ENCODE results near the gene IRAK2.

The IRAK2 gene

GRCh38 chr3:10198761-10199649 lies 34.3 kb downstream of the IRAK2 start:
- H3K9ac ChIP-seq (ENCODE audit: low read length): peak overlapping the region; percentile 61
- peak overlapping the region; percentile 81 for H2AK5ac ChIP-seq (ENCODE audit: low read length, severe bottlenecking)
- H3K4ac ChIP-seq (ENCODE audit: low read depth in 1 of 2, low read length in 2 of 2): peak overlapping the region in 1 of 2 experiments; percentile 6
- H3K27ac ChIP-seq (ENCODE audit: low read length, poor library complexity, severe bottlenecking): peak overlapping the region; percentile 3
- H4K8ac ChIP-seq (ENCODE audit: low read length): no peak overlapping the region
- no peak overlapping the region for H3K4me3 ChIP-seq (ENCODE audit: insufficient read depth in 1 of 2, low read depth in 1 of 2, low read length in 2 of 2)
- no peak overlapping the region for H2BK5ac ChIP-seq (ENCODE audit: low read depth, low read length, poor library complexity, severe bottlenecking)
- no peaks in the 10 kb centered on the region for H3K27me3 ChIP-seq (ENCODE audit: control insufficient read depth in 1 of 2, insufficient read depth in 1 of 2, low read length in 2 of 2)
- H4K91ac ChIP-seq (ENCODE audit: low read length): no peak overlapping the region
- peak overlapping the region; percentile 18 for H2AFZ ChIP-seq (ENCODE audit: low read depth, low read length)
- 82% methylated on average over 10 of the region's 12 CpGs for WGBS
- H3K4me2 ChIP-seq (ENCODE audit: low read length, poor library complexity, severe bottlenecking): no peak overlapping the region
- H3K79me1 ChIP-seq (replicated peaks; ENCODE audit: low read length, poor library complexity, severe bottlenecking): peaks cover 12% of the 10 kb centered on the region
- DNase-seq: peak; percentile 61
- peak overlapping the region in 1 of 2 experiments; percentile 34 for H3K18ac ChIP-seq (ENCODE audit: low read depth in 1 of 2, low read length in 2 of 2)
- peaks cover 7 to 31% of the 10 kb centered on the region in 2 experiments for H3K36me3 ChIP-seq (ENCODE audit: control insufficient read depth in 1 of 2, insufficient read depth in 2 of 2, low read depth in 1 of 2, low read length in 2 of 2)
- no peak overlapping the region for H2BK12ac ChIP-seq (ENCODE audit: low read length in 2 of 2)
- no peak overlapping the region for H2BK15ac ChIP-seq (ENCODE audit: low read depth, poor library complexity, severe bottlenecking)
- no peak overlapping the region for H2BK120ac ChIP-seq (ENCODE audit: low read depth, low read length)
- no peak overlapping the region for H3K23ac ChIP-seq (ENCODE audit: low read length in 2 of 2)
- H3K4me1 ChIP-seq (ENCODE audit: control insufficient read depth, insufficient read depth, low read depth, low read length): peaks cover 31% of the 10 kb centered on the region
- no peaks in the 10 kb centered on the region for H3K9me3 ChIP-seq (ENCODE audit: control insufficient read depth, low read length)
- no peak overlapping the region for H3K14ac ChIP-seq (ENCODE audit: low read length in 2 of 2)

GRCh38 chr3:10204921-10205320 lies 40.2 kb downstream of the IRAK2 start:
- Histone ChIP-seq H3K14ac (ENCODE audit: low read length in 2 of 2) (no peak overlapping the region), H3K36me3 (ENCODE audit: control insufficient read depth in 1 of 2, insufficient read depth in 2 of 2, low read depth in 1 of 2, low read length in 2 of 2) (peaks cover 14 to 51% of the 10 kb centered on the region in 2 experiments), H4K8ac (ENCODE audit: low read length) (peak overlapping the region; percentile 70), H2BK15ac (ENCODE audit: low read depth, poor library complexity, severe bottlenecking) (no peak overlapping the region), H2BK5ac (ENCODE audit: low read depth, low read length, poor library complexity, severe bottlenecking) (peak overlapping the region; percentile 77), H2AK5ac (ENCODE audit: low read length, severe bottlenecking) (peak overlapping the region; percentile 68), H3K4me3 (ENCODE audit: insufficient read depth in 1 of 2, low read depth in 1 of 2, low read length in 2 of 2) (no peak overlapping the region), H3K4me2 (ENCODE audit: low read length, poor library complexity, severe bottlenecking) (no peak overlapping the region), H3K9ac (ENCODE audit: low read length) (peak overlapping the region; percentile 87), H2BK120ac (ENCODE audit: low read depth, low read length) (no peak overlapping the region), H3K23ac (ENCODE audit: low read length in 2 of 2) (no peak overlapping the region), H3K79me1 (replicated peaks; ENCODE audit: low read length, poor library complexity, severe bottlenecking) (peaks cover 10% of the 10 kb centered on the region), H3K18ac (ENCODE audit: low read depth in 1 of 2, low read length in 2 of 2) (peak overlapping the region in 1 of 2 experiments; percentile 81), H2AFZ (ENCODE audit: low read depth, low read length) (no peak overlapping the region), H3K27me3 (ENCODE audit: control insufficient read depth in 1 of 2, insufficient read depth in 1 of 2, low read length in 2 of 2) (no peaks in the 10 kb centered on the region), H3K4ac (ENCODE audit: low read depth in 1 of 2, low read length in 2 of 2) (no peak overlapping the region), H3K9me3 (ENCODE audit: control insufficient read depth, low read length) (no peaks in the 10 kb centered on the region), H4K91ac (ENCODE audit: low read length) (no peak overlapping the region), H2BK12ac (ENCODE audit: low read length in 2 of 2) (peak overlapping the region in 1 of 2 experiments; percentile 72), H3K27ac (ENCODE audit: low read length, poor library complexity, severe bottlenecking) (peak overlapping the region; percentile 76), H3K4me1 (ENCODE audit: control insufficient read depth, insufficient read depth, low read depth, low read length) (peaks cover 16% of the 10 kb centered on the region)
- DNase-seq: no peak
- no CpG with 5 or more reads among the region's 2 CpGs for WGBS

GRCh38 chr3:10205451-10206165 lies 40.9 kb downstream of the IRAK2 start:
- Histone ChIP-seq H3K4me1 (ENCODE audit: control insufficient read depth, insufficient read depth, low read depth, low read length) (peaks cover 16% of the 10 kb centered on the region), H2BK5ac (ENCODE audit: low read depth, low read length, poor library complexity, severe bottlenecking) (peak overlapping the region; percentile 77), H3K23ac (ENCODE audit: low read length in 2 of 2) (no peak overlapping the region), H2BK12ac (ENCODE audit: low read length in 2 of 2) (peak overlapping the region in 1 of 2 experiments; percentile 3), H2BK15ac (ENCODE audit: low read depth, poor library complexity, severe bottlenecking) (peak overlapping the region; percentile 66), H3K79me1 (replicated peaks; ENCODE audit: low read length, poor library complexity, severe bottlenecking) (peaks cover 7% of the 10 kb centered on the region), H3K27ac (ENCODE audit: low read length, poor library complexity, severe bottlenecking) (peak overlapping the region; percentile 85), H4K91ac (ENCODE audit: low read length) (peak overlapping the region; percentile 74), H3K4ac (ENCODE audit: low read depth in 1 of 2, low read length in 2 of 2) (peak overlapping the region; percentile 35 to 63), H3K4me3 (ENCODE audit: insufficient read depth in 1 of 2, low read depth in 1 of 2, low read length in 2 of 2) (no peak overlapping the region), H3K14ac (ENCODE audit: low read length in 2 of 2) (peak overlapping the region in 1 of 2 experiments; percentile 23), H4K8ac (ENCODE audit: low read length) (peak overlapping the region; percentile 74), H3K36me3 (ENCODE audit: control insufficient read depth in 1 of 2, insufficient read depth in 2 of 2, low read depth in 1 of 2, low read length in 2 of 2) (peaks cover 14 to 51% of the 10 kb centered on the region in 2 experiments), H3K18ac (ENCODE audit: low read depth in 1 of 2, low read length in 2 of 2) (peak overlapping the region; percentile 78 to 96), H3K4me2 (ENCODE audit: low read length, poor library complexity, severe bottlenecking) (no peak overlapping the region), H2AK5ac (ENCODE audit: low read length, severe bottlenecking) (peak overlapping the region; percentile 68), H3K27me3 (ENCODE audit: control insufficient read depth in 1 of 2, insufficient read depth in 1 of 2, low read length in 2 of 2) (no peaks in the 10 kb centered on the region), H2AFZ (ENCODE audit: low read depth, low read length) (peak overlapping the region; percentile 8), H2BK120ac (ENCODE audit: low read depth, low read length) (no peak overlapping the region), H3K9ac (ENCODE audit: low read length) (peak overlapping the region; percentile 87), H3K9me3 (ENCODE audit: control insufficient read depth, low read length) (no peaks in the 10 kb centered on the region)
- peak; percentile 85 for DNase-seq
- 54% methylated on average over 7 of the region's 7 CpGs for WGBS

- 82% methylated on average over 5 of the region's 5 CpGs for WGBS
- H3K18ac ChIP-seq (ENCODE audit: low read depth in 1 of 2, low read length in 2 of 2): peak overlapping the region; percentile 78 to 96
Measured at GRCh38 chr3:10206166-10206511, 41.4 kb downstream of the IRAK2 start.

More at GRCh38 chr3:10206166-10206511, 41.4 kb downstream of the IRAK2 start:
- H3K9ac ChIP-seq (ENCODE audit: low read length): peak overlapping the region; percentile 35
- H3K4me1 ChIP-seq (ENCODE audit: control insufficient read depth, insufficient read depth, low read depth, low read length): peaks cover 16% of the 10 kb centered on the region
- peaks cover 7% of the 10 kb centered on the region for H3K79me1 ChIP-seq (replicated peaks; ENCODE audit: low read length, poor library complexity, severe bottlenecking)
- no peaks in the 10 kb centered on the region for H3K27me3 ChIP-seq (ENCODE audit: control insufficient read depth in 1 of 2, insufficient read depth in 1 of 2, low read length in 2 of 2)
- no peak overlapping the region for H2AFZ ChIP-seq (ENCODE audit: low read depth, low read length)
- peak overlapping the region; percentile 66 for H2BK15ac ChIP-seq (ENCODE audit: low read depth, poor library complexity, severe bottlenecking)
- peak overlapping the region; percentile 35 to 63 for H3K4ac ChIP-seq (ENCODE audit: low read depth in 1 of 2, low read length in 2 of 2)
- no peak overlapping the region for H2BK120ac ChIP-seq (ENCODE audit: low read depth, low read length)
- H4K8ac ChIP-seq (ENCODE audit: low read length): peak overlapping the region; percentile 74
- peak overlapping the region; percentile 85 for H3K27ac ChIP-seq (ENCODE audit: low read length, poor library complexity, severe bottlenecking)
- no peak overlapping the region for H3K4me3 ChIP-seq (ENCODE audit: insufficient read depth in 1 of 2, low read depth in 1 of 2, low read length in 2 of 2)
- H3K14ac ChIP-seq (ENCODE audit: low read length in 2 of 2): peak overlapping the region in 1 of 2 experiments; percentile 23
- H3K4me2 ChIP-seq (ENCODE audit: low read length, poor library complexity, severe bottlenecking): no peak overlapping the region
- peak overlapping the region; percentile 2 to 3 for H2BK12ac ChIP-seq (ENCODE audit: low read length in 2 of 2)
- H3K9me3 ChIP-seq (ENCODE audit: control insufficient read depth, low read length): no peaks in the 10 kb centered on the region
- peaks cover 13 to 51% of the 10 kb centered on the region in 2 experiments for H3K36me3 ChIP-seq (ENCODE audit: control insufficient read depth in 1 of 2, insufficient read depth in 2 of 2, low read depth in 1 of 2, low read length in 2 of 2)
- H3K23ac ChIP-seq (ENCODE audit: low read length in 2 of 2): no peak overlapping the region
- no peak overlapping the region for H2BK5ac ChIP-seq (ENCODE audit: low read depth, low read length, poor library complexity, severe bottlenecking)
- peak overlapping the region; percentile 74 for H4K91ac ChIP-seq (ENCODE audit: low read length)
- no peak for DNase-seq
- peak overlapping the region; percentile 10 for H2AK5ac ChIP-seq (ENCODE audit: low read length, severe bottlenecking)

All from mesenchymal stem cell (in vitro differentiated cells and primary cell).